ENCODE measurements around the gene SSBP3.

Gene SSBP3

GRCh38 chr1:54297596-54298283 lies 108.5 kb downstream of the SSBP3 start:
- no peak overlapping the region for H3K4me3 ChIP-seq (ENCODE audit: control insufficient read depth, low read depth, low read length)
- no peak for TF ChIP-seq CTCF (IDR thresholded peaks at IDR 0.05; ENCODE audit: control insufficient read depth, insufficient read depth, low read depth, low read length, missing control alignments)
- no peak for DNase-seq (ENCODE audit: low read depth)

- DNase-seq (ENCODE audit: low read depth) = no peak
- TF ChIP-seq CTCF (IDR thresholded peaks at IDR 0.05; ENCODE audit: control insufficient read depth, insufficient read depth, low read depth, low read length, missing control alignments) = no peak
- H3K4me3 ChIP-seq (ENCODE audit: control insufficient read depth, low read depth, low read length) = no peak overlapping the region
Measured at GRCh38 chr1:54296666-54297065, 109.5 kb downstream of the SSBP3 start.

GRCh38 chr1:54294887-54295286 lies 111.3 kb downstream of the SSBP3 start:
- no peak for TF ChIP-seq CTCF (IDR thresholded peaks at IDR 0.05; ENCODE audit: control insufficient read depth, insufficient read depth, low read depth, low read length, missing control alignments)
- DNase-seq (ENCODE audit: low read depth) = no peak
- H3K4me3 ChIP-seq (ENCODE audit: control insufficient read depth, low read depth, low read length) = no peak overlapping the region

GRCh38 chr1:54292002-54292911 lies 113.9 kb downstream of the SSBP3 start:
- H3K4me3 ChIP-seq (ENCODE audit: control insufficient read depth, low read depth, low read length) = no peak overlapping the region
- TF ChIP-seq CTCF (IDR thresholded peaks at IDR 0.05; ENCODE audit: control insufficient read depth, insufficient read depth, low read depth, low read length, missing control alignments) = no peak
- DNase-seq (ENCODE audit: low read depth) = no peak

- no peak for DNase-seq (ENCODE audit: low read depth)
- no peak for TF ChIP-seq CTCF (IDR thresholded peaks at IDR 0.05; ENCODE audit: control insufficient read depth, insufficient read depth, low read depth, low read length, missing control alignments)
- H3K4me3 ChIP-seq (ENCODE audit: control insufficient read depth, low read depth, low read length) = no peak overlapping the region
Measured at GRCh38 chr1:54291276-54292001, 114.8 kb downstream of the SSBP3 start.

GRCh38 chr1:54290506-54291184 lies 115.5 kb downstream of the SSBP3 start:
- no peak for TF ChIP-seq CTCF (IDR thresholded peaks at IDR 0.05; ENCODE audit: control insufficient read depth, insufficient read depth, low read depth, low read length, missing control alignments)
- DNase-seq (ENCODE audit: low read depth) = no peak
- H3K4me3 ChIP-seq (ENCODE audit: control insufficient read depth, low read depth, low read length) = no peak overlapping the region
